Keratinocyte (primary cell): ENCODE results near the gene RBMS3. TPM values are rescaled to one million over a fixed set of nuclear protein-coding genes. Genes with fewer than 3 reads are reported as not detected.

ENCODE experiments used
- DNase-seq: peaks from one replicate; pipeline ENCODE4 v3.0.0-alpha.2; 2011; ENCODE audit warnings: low read depth, missing footprints, low spot score
- FAIRE-seq: peaks from 2 replicates; lab custom pipeline; 2011; peaks lifted over from hg19 to GRCh38; lab: Jason Lieb, UNC
- H2AFZ ChIP-seq: 2 replicates; pipeline ENCODE4 v1.6.0; 2012; ENCODE audit warnings: low read length, control low read depth, inconsistent platforms; ENCODE audit not compliant: control insufficient read depth
- H3K27ac ChIP-seq: 2 replicates; pipeline ENCODE4 v1.5.1; 2011; ENCODE audit warnings: low read length; ENCODE audit not compliant: control insufficient read depth, insufficient read depth
- H3K27me3 ChIP-seq: 3 replicates; pipeline ENCODE4 v1.6.0; 2011; ENCODE audit warnings: low read length; ENCODE audit not compliant: control insufficient read depth, insufficient read depth; ENCODE audit errors: extremely low read depth
- H3K36me3 ChIP-seq, 2 experiments: 2 replicates in 1 of 2; 3 replicates in 1 of 2; pipeline ENCODE4 v1.5.1; 2011; ENCODE audit warnings: low read length in 2 of 2, mild to moderate bottlenecking in 1 of 2; ENCODE audit not compliant: control insufficient read depth in 2 of 2, insufficient read depth in 2 of 2; ENCODE audit errors: extremely low read depth in 1 of 2
- H3K4me1 ChIP-seq: 3 replicates; pipeline ENCODE4 v1.5.1; 2011; ENCODE audit warnings: low read length; ENCODE audit not compliant: control insufficient read depth, insufficient read depth; ENCODE audit errors: extremely low read depth
- H3K4me2 ChIP-seq: 3 replicates; pipeline ENCODE4 v1.6.0; 2011; ENCODE audit warnings: low read depth, low read length; ENCODE audit not compliant: control insufficient read depth, insufficient read depth; ENCODE audit errors: extremely low read depth
- H3K4me3 ChIP-seq, 3 experiments: fragments of 200-600 bp in 1 of 3; sonication (generic) in 1 of 3; 2 replicates in 2 of 3; 3 replicates in 1 of 3; pipeline ENCODE4 v1.5.1; 2011 to 2016; ENCODE audit warnings: low read length in 3 of 3, mild to moderate bottlenecking in 3 of 3, control low read depth in 2 of 3, inconsistent platforms in 1 of 3, low read depth in 1 of 3, mixed read lengths in 1 of 3, mixed run types in 1 of 3, moderate library complexity in 1 of 3; ENCODE audit not compliant: control insufficient read depth in 2 of 3, insufficient read depth in 2 of 3; ENCODE audit errors: extremely low read depth in 1 of 3
- H3K79me2 ChIP-seq: 2 replicates; pipeline ENCODE4 v1.6.0; 2012; ENCODE audit warnings: low read length; ENCODE audit not compliant: control insufficient read depth, insufficient read depth
- H3K9ac ChIP-seq: 3 replicates; pipeline ENCODE4 v1.6.0; 2011; ENCODE audit warnings: low read length; ENCODE audit not compliant: control insufficient read depth, insufficient read depth; ENCODE audit errors: extremely low read depth
- H3K9me1 ChIP-seq: 3 replicates; pipeline ENCODE4 v1.6.0; 2011; ENCODE audit warnings: low read length; ENCODE audit not compliant: control insufficient read depth, insufficient read depth; ENCODE audit errors: extremely low read depth
- H3K9me3 ChIP-seq: 2 replicates; pipeline ENCODE4 v1.5.1; 2012; ENCODE audit warnings: low read depth, low read length; ENCODE audit not compliant: control insufficient read depth
- H4K20me1 ChIP-seq: 3 replicates; pipeline ENCODE4 v1.6.0; 2011; ENCODE audit warnings: low read length; ENCODE audit not compliant: control insufficient read depth, insufficient read depth; ENCODE audit errors: extremely low read depth
- EZH2 ChIP-seq: IDR thresholded peaks from one replicate; pipeline ENCODE4 v1.6.1; 2012; ENCODE audit warnings: inconsistent platforms, mild to moderate bottlenecking, low read length, moderate library complexity
- dilution Hi-C: fragments of 300-500 bp; cut with MboI; formaldehyde crosslinking; loops from one replicate; pipeline ENCODE4 v1.7.0; 2020; ENCODE audit warnings: low sequenced_read_pairs; ENCODE audit not compliant: extremely low pct_ligation_motif_present
- polyA plus RNA-seq, 5 experiments: library from polyadenylated mRNA; depleted of rRNA in 3 of 5; stranded (reverse) in 3 of 5; stranded (forward) in 1 of 5; unstranded in 1 of 5; fragments of >200 nt; gene quantifications; 1 replicate in 1 of 5; 2 replicates in 3 of 5; 3 replicates in 1 of 5; pipeline versions ENCODE4 v1.2.1 to v1.2.3, GENCODE V29; 2011 to 2012; ENCODE audit warnings: missing spikeins in 2 of 5, low read depth in 1 of 5, low replicate concordance in 1 of 5
- TF ChIP-seq, protein P1 (sequence below), 3 experiments: IDR thresholded peaks in 1 of 3; conservative IDR thresholded peaks in 1 of 3; optimal IDR thresholded peaks in 1 of 3; 2 replicates in 2 of 3; 3 replicates in 1 of 3; pipeline versions ENCODE3 to v1.5.1; 2011; ENCODE audit warnings: low read length in 3 of 3, mild to moderate bottlenecking in 3 of 3, moderate library complexity in 2 of 3, control low read depth in 1 of 3, inconsistent platforms in 1 of 3; ENCODE audit not compliant: insufficient read depth in 2 of 3; ENCODE audit errors: extremely low read depth in 1 of 3

RBMS3 gene
- polyA plus RNA-seq, 1 donor (not counting 4 experiments of a cell fraction or from before 2014, with no cell fraction given), result 2.3 TPM

- FAIRE-seq, result no peak
- no peak overlapping the region for H3K4me2 ChIP-seq
- TF ChIP-seq EZH2, result no peak
- TF ChIP-seq, protein P1, sequence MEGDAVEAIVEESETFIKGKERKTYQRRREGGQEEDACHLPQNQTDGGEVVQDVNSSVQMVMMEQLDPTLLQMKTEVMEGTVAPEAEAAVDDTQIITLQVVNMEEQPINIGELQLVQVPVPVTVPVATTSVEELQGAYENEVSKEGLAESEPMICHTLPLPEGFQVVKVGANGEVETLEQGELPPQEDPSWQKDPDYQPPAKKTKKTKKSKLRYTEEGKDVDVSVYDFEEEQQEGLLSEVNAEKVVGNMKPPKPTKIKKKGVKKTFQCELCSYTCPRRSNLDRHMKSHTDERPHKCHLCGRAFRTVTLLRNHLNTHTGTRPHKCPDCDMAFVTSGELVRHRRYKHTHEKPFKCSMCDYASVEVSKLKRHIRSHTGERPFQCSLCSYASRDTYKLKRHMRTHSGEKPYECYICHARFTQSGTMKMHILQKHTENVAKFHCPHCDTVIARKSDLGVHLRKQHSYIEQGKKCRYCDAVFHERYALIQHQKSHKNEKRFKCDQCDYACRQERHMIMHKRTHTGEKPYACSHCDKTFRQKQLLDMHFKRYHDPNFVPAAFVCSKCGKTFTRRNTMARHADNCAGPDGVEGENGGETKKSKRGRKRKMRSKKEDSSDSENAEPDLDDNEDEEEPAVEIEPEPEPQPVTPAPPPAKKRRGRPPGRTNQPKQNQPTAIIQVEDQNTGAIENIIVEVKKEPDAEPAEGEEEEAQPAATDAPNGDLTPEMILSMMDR (optimal IDR thresholded peaks at IDR 0.05 in 1 of 3, IDR thresholded peaks at IDR 0.05 in 1 of 3, conservative IDR thresholded peaks at IDR 0.05 in 1 of 3; ENCODE audit: extremely low read depth in 1 of 3, insufficient read depth in 2 of 3, low read length in 3 of 3), result no peak
- H4K20me1 ChIP-seq, result no peaks in the 10 kb centered on the region
- H3K4me1 ChIP-seq, result no peaks in the 10 kb centered on the region
- no peaks in the 10 kb centered on the region for H3K79me2 ChIP-seq
- H3K9me1 ChIP-seq, result no peaks in the 10 kb centered on the region
- H2AFZ ChIP-seq, result no peak overlapping the region
- no peaks in the 10 kb centered on the region for H3K9me3 ChIP-seq
- dilution Hi-C loops, result no loop called here
- no peak for DNase-seq
- no peaks in the 10 kb centered on the region for H3K27me3 ChIP-seq
- H3K27ac ChIP-seq, result no peak overlapping the region
- H3K4me3 ChIP-seq, result no peak overlapping the region
- H3K9ac ChIP-seq, result no peak overlapping the region
- H3K36me3 ChIP-seq, result no peaks in the 10 kb centered on the region
These were observed 515.9 kb downstream of the RBMS3 start for GRCh38 chr3:29796808-29797207.

DNA sequence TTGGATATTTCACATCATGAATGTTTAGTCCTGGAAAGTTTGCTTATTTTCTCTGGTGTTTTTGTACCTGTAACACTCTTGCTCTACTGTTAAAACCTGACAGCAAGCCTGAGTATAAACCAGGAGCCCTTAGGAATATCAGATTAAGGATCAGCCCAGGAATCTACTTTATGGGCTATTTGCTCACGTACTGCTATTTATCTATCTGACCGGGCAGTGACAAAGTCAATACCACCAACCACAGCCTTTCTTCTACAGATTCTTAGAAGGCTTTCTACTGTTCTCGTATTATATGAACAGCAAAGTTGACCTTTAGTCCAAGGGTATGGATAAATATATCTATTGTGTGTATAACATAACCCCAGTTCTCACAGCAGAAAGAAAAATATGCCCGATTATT lies 521.2 kb downstream of the RBMS3 start:
- Histone ChIP-seq H3K79me2 (no peaks in the 10 kb centered on the region), H3K27ac (no peak overlapping the region), H3K9ac (no peak overlapping the region), H3K4me2 (no peak overlapping the region), H3K4me1 (no peaks in the 10 kb centered on the region), H4K20me1 (no peaks in the 10 kb centered on the region), H2AFZ (no peak overlapping the region), H3K9me1 (no peaks in the 10 kb centered on the region), H3K4me3 (no peak overlapping the region), H3K36me3 (no peaks in the 10 kb centered on the region), H3K9me3 (no peaks in the 10 kb centered on the region), H3K27me3 (no peaks in the 10 kb centered on the region)
- DNase-seq, result no peak
- TF ChIP-seq EZH2, result no peak
- TF ChIP-seq, protein P1 (optimal IDR thresholded peaks at IDR 0.05 in 1 of 3, IDR thresholded peaks at IDR 0.05 in 1 of 3, conservative IDR thresholded peaks at IDR 0.05 in 1 of 3; ENCODE audit: extremely low read depth in 1 of 3, insufficient read depth in 2 of 3, low read length in 3 of 3), result no peak
- dilution Hi-C loops, result no loop called here
- no peak for FAIRE-seq
